Measurements from ENCODE around the gene SAMD4A. TPM values are rescaled to one million over a fixed set of nuclear protein-coding genes. Genes with fewer than 3 reads are reported as not detected.
A peak's percentile ranks its signal among the peaks of the same experiment; 100 is the strongest.

SAMD4A gene
- total RNA-seq, 1 donor from 2014 or later, result 57.2 TPM

DNA sequence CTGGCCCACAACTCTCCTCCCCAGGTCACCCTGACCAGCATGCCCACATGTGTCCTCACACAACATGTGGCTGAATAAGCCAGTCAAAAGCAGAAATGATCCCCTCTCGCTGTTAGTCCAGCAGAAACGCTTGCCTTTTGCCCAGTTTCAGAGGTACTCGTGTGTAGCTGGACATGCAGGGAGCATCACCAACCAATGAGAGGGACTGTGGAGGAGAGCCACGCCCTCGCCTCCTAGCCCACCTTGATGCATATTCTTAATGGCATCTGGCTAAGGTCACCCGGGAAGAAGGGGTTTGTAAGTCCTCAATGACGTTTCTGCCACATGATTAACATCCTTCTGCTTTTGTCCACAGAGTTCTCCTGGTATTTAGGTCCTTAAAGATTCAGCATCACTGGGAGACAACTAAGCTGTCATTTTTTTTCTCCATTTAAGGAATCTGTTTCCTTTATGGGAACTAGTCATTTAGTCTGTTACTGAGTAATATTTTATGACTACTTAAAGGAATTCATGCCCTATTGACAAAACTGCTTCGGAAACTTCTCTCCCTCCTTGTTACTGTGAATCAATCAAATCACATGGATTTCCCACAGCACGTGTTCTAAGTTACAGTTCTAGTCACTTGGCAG is 201.7 kb downstream of the SAMD4A start:
- DNase-seq, result no peak

DNA sequence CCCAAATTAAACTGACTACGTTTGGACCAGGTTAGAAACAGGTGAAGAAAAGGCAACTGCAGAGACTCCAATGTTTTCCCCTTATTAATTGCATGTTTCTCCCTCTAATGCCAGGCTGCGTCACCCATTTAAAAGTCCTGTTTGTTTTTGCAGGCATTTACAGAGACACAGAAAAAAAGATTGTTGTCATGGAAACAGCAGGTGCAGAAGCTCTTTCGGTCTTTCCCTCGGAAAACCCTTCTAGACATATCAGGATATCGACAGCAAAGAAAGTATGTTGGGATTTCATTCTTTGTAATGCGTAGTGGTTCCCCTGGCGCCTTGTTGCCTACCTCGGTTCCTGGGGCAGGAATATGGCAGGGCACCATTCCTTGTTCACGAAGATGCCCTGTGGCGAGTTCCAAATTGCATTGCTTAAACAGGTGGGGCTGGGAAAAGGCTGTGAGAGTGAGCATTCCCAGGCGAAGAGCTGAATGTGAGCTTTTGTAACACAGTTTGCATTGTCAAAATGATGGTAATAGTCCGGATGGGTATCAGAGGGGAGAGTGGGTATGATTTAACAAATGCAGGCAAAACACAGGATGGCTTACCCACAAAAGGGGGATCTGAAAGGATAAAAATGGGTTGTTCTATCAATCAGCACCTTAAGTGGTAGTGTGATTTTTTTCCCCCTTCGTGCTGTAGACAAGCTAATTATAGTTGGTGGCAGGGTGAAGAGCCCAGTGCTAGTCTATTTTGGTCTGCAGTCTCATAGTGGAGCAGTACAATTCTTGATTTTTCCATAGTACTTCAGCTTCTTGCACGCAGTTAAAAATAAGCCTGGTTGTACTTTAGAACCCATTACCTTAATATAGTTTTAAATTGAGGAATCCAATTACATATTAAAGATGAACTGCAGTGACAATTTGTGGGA is 203.3 kb downstream of the SAMD4A start:
- DNase-seq, result no peak

DNA sequence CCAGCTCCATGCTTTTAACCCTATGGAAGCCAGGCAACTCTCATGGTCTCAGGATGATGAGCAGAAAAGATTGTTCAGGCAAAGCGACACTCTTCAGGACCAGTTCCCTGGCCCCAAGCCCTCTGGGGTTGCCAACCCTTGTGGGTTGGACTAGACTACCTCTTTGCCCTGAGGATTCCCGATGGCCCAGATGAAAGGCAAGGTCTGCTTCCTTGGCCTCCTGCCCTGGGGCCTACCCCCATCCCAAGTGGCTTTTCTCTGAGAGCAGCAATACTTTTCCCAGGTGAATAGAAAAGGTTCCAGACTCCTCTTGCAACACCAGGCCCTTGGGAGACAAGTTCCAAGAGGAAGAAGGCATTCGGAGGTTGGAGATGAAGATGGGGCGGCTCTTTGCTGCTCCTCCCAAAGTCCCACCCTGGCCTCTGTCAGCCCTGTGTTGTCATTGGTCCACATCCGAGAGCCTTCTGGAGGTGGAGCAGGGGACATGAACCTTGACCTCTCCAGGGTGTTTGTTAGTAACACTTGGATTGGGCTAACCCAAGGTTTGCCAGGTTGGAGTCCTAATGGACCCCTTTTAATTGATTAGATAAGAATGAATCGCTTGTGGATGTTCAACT is 204.6 kb downstream of the SAMD4A start:
- DNase-seq, result no peak

DNA sequence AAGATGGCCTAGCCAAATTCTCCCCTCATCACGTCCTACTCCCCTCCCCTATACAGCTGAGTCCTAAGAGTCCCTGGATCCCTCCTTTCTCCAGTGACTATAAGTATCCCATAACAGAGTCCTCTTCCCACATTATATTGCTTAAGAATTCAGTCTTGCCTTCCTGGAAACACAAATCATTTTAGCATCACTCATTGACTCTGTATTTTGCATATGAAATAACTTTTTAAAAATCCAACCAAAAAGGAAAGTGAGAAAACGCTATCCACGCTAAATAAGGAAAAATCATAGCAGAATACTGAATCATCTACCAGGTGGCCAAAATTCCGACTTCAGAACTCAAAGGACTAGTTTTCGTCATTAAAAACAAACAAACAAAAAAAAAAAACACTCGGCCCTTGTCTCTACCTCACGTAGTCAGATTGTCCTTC is 205.5 kb downstream of the SAMD4A start:
- DNase-seq, result peak; percentile 52

DNA sequence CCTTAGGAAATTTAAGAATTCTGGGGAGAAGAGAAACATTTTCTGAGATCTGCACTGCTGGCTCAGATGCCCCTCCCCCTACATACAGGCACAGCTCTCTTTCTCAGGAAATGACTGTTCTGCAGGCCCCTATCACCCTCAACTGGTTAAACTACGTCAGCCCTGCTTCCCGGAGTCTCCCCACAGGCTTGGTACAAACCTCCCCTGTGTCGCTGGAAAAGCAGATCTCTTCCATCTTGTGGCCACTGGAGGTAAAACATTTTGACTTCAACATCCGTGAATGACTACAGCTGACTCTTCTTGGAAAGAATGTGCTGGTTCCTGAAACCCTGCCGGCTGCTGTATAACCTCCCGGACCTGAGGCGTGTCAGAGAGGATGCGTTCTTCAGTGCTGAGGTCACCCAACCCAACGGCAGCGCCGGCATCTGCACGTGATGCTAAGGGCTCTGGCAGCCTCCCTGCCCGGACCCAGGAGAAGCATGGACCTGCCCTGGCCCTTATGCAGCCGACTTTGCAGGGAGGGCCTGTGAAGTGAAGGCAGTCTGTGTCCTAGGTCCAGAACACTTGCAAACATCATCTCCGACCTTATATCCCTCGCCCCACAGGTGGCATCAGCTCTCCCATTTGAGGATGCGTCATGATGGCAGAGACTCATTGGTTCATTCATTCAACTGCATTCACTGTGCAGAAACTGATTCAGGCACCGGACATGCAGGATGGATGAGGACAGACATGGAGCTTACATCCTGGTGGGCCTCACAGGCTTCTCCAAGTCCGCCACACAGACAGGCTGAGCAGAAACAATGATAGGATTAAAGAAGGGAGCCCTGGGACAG is 206.5 kb downstream of the SAMD4A start:
- peak; percentile 100 for DNase-seq

DNA sequence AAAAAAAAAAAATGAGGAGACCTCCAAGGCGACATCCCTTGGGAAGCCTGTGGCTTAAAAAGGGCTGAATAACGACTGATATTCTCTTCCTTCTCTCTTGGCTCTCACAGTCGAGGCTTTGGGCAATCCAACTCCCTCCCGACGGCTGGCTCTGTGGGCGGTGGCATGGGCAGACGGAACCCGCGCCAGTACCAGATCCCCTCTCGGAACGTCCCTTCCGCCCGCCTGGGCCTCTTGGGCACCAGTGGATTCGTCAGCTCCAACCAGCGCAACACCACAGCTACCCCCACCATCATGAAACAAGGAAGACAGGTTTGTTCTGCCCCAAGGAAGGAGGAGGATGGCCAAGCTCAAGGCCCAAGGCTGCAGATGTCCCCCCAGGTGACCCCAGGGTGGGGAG is 207.9 kb downstream of the SAMD4A start:
- no peak for DNase-seq

DNA sequence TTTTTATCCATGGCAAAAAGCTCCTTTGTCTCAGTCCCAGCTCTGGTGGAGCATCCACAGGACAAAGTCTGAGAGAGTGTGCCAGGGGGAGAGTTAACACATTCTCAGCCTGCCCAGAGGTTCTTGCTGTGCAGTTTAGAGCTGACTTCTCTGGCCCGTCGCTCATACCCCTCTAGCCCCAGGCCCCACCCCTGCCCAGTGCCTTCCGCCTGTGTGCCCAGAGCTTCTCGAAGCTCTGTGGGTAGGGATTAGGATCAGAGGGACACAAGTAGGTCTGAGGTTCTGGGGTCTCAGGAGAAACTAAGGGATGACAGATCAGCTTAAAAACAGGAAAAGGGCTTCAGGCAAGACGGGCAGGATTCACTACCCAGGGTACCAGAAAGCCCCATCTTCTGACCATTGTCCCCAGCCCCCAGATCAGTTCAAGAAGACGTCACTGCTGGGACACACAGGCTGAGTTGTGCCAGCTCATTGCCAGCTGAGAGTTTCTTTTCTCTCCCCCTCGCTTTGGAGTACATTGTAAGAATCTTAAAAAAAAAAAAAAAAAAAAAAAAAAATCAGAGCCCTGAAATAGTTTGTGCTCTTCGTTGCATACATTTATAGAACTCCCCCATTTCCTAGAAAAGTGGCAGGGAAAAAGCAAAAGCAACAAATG is 208.7 kb downstream of the SAMD4A start:
- no peak for DNase-seq

DNA sequence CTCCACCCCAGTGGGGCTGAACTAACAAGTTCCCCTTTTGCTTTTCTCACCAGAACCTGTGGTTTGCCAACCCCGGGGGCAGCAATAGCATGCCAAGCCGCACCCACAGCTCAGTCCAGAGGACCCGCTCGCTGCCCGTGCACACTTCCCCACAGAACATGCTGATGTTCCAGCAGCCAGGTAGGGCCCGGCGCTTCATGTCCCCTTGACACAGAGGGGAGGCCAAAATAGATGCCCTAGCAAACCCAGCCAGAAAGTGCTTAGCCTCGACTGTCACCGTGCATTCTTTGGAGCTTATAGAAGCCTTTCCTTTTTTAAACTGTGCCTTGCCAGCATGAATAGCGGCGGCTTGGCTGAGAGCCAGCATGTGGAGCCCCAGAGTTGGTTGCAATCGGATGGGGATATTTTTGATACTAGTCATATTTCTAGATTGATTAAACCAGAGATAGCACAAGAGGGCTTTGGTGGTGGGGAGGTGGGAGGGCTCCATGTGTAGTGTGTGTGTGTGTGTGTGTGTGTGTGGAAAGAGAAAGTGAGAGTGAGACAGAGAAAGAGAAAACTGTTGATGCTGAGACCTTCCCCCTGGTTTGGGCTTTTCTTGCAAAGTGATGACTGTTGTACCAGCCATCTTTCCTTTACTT is 209.6 kb downstream of the SAMD4A start:
- peak; percentile 45 for DNase-seq

DNA sequence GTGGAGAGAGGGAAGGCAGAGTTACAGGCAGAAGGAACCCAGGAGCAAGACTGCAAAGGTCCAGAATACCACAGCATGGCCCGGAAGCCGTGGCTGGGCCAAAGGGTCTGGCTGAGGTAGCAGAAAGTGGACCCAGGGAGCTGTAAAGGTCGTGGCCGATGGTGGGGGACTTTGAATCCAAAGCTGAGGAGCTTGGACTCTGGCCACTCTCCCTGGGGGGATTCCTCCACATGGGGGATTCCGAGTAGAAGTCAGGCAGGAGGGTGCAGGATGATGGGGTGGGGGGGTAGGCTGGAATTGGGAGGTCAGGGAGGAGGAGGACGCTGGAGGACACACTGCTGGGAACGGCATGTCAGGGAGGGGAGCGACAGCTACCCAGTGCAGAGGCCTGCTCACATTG is 210.5 kb downstream of the SAMD4A start:
- no peak for DNase-seq

DNA sequence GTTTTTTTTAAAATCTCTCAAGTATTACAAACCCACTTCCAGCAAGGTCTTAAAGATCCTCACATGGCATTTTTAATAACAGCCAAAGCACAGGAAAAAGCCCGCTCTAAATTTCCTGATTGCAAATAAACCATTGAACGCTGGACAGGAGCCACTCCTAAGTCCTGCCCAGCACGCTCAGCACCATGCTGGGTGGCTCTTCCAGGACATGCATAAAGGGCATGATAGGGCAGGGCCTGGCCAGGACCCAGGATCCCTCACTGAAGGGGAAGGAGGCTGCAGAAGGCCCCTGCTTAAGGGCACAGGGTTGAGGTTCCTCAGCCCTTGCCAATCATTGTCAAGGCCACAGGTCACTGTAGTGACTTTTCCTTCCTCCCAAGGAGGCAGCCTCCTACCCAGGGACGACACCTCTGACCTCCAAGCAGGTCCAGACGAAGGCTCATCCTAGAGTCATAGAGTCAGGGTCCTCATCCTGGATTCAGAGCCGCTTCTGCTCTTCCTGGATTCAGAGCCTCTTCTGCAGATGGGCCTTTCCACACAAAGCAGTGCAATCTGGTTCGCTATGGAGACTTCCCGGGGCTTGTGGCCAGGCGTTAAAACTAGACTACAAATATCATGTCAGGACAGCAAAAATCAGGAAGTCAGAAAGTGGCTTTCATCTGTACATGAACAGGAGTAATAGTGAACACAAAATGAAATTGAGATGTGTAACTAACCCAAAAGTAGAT is 211.9 kb downstream of the SAMD4A start:
- no peak for DNase-seq

DNA sequence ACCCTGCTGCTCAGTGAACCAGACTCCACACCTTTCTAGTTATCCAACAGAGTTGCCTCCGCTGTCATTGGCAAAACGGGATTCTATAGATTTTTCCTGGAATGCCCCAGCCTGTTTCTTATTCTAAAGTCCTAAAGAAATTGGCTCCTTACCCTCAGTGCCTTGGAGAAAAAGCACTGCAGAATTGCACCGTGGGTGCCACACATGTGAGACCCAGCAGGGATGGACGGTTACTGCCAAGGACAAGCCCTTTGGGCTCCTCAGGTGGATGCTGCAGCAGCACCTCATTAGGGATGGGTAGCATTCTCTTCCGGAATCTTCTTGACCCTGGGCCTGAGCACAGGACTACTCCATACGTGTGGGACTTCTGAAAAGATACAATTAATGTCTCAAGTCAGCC is 214.2 kb downstream of the SAMD4A start:
- no peak for DNase-seq

DNA sequence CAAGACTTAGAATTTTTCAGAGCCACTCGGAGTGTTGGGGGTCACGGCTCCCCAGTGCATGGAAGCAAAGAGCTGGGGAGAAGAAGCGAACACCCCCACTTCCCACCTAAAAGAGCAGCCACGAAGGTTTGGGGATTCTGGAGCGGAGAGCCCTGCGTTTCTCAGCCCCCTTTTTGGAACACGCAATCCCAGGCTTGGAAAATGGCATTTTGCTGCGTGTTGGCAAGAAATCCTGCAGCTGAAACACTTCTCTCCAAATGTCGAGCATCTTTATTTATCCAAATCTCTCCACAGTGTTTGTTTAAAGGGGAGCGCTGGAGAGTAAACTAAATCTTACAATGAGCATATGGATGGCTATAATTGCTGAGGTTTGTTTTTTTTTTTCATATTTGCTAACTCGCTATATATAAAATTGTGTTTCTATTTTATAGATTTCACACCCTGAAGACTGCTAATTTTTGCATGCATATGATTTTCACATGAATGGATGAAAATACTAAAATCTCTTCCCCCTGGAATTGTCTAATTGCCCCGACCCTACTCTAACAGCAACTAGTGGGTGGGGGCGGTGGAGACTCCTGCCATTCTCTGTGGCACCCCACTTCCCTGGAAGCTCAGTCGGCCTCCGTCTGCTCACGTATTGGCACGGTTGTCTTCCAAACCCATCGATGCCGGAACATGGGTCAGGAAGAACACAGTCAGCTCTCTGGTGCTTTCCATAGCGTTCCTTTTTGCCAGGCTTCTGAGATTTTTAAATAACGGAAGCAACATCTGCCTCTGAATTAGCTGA is 215.2 kb downstream of the SAMD4A start:
- DNase-seq, result no peak

DNA sequence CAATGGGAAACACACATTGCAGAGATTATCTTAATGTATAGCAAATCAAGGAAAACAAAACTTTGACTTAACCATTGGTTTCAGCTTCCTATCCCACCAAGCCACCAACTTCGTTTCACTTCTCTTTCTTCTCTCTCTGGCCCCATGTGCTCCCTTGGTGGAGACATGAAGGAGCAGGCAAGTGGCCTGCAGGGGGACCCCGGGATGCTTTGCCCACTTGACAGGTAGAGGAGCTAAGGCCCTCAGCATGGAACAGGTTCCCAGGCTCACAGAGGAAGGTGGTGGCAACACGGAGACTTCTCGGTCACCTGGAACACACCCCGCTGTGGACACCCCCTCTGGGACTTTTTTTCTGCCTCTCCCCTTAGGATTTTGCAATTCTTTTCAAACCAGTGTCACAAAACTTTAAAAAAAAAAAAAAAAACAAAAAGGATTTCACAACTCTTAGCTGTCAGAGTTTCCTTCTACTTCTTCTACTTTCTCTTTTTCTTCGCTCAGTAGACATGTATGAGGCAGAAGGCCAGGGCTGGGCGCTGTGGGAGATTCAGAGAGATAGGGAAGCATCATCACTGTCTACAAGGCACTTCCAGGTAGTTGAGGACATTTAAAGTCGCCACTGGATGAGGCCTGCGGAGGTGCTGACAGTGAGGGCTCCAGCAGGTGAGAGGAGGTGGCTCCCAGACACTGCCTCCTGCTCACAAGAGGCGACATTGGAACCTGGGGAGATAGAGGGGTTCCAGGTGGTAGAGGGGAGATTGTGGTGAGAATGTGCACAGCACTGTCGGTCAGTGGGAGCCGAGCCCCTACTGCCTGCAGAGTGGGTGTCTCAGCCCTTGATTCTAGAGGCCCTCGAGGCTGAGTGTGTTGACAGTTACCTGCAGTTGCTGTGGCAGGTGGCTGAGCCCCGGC is 216.1 kb downstream of the SAMD4A start:
- DNase-seq, result peak; percentile 18

DNA sequence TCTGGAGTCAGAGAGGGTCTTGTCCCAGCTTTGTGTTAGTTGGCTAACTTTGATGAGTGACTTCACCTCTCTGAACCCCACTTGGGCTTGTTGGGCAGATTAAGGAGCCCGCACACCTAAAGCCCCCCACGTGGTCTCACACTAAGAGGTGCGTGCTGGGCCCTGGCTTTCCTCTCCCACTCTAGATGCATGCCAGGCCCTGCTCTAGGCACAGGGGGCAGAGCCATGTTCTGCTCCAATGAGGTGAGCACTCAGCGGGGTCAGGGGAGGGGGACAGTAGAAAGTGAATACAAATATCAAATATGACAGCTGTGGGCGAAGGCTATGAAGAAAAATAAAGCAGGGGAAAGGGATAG is 216.7 kb downstream of the SAMD4A start:
- no peak for DNase-seq

DNA sequence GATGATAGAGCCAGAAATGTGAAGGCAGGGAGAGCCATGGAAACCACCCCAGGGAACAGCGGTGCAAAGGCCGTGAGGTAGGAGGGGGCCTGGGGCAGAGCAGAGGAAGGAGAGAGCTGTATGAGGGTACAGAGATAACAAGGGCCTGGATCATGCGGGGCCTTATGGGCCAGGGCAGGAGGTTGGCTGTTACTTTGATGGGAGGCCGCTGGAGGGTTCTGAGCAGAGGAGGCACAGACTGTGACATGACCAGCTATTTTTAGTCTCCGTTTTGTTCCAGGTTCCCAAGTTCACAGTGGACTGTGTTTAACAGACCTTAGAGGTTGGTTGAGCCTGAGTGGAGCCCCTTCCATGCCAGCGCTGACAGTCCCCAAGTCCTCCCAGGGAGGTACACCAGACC is 217.1 kb downstream of the SAMD4A start:
- DNase-seq, result no peak

DNA sequence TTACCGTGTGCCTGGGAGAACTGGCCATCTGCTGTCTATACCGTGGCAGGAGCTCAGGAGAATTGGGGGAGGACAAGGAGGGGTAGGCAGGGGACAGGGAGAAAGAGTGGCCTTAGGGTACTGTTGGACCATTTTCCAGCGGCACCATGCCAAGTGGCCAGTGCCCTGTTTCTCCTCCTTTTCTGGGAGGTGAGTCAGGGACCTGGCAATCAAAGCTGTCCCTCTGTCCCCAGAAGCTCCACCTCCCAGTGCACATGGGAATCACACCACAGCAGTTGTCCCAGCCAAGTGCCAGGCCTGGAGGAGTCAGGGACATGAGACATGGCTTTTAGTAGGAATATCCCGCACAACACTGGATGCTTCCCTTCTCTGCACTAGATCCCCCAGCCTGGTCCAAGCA is 217.7 kb downstream of the SAMD4A start:
- DNase-seq, result no peak

DNA sequence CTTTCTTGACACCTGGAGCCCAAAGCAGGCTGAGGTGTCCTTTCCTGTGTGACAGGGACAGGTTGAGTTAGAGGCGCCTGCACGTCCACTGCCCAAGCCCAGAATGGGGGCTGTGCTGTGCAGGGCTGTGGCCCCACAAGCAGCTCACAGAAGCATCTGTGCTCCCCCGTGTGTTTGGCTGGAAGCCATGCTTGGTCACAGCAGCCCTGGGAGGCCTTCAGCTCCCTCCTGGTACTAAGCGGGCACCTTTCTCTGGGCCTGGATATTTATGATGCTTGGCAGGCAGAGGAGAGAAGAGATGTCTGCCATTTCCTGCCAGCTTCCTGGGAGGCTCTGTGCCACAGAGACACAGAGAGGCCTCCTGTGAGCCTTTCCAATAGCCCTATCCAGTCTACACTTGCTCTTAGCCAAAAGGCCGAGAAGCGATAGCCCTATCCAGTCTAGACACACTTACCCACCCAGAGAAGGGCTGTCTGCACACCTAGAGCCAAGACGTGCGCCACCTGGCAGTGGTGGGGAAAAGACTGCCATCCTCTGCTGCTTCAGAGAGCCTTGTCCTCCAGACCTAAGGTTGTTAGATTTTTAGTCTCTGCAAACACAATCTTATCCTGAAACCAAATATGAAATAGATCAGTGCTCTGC is 218.3 kb downstream of the SAMD4A start:
- DNase-seq, result no peak
